DMS79 treated with DMSO at 0.1 percent for 48 hours (cell line): Measurements from ENCODE around the gene TLE1.

Experiments
- DNase-seq: peaks from one replicate; lab custom pipeline; 2025; lab: John Stamatoyannopoulos, UW

The TLE1 gene

GRCh38 chr9:81578606-81579005 lies 110.7 kb downstream of the TLE1 start:
- no peak for DNase-seq

GRCh38 chr9:81575956-81576355 lies 113.4 kb downstream of the TLE1 start:
- DNase-seq, result no peak

- DNase-seq, result peak; percentile 7
Observed at GRCh38 chr9:81574405-81574804, 114.9 kb downstream of the TLE1 start.

- no peak for DNase-seq
Observed at GRCh38 chr9:81573415-81574321, 115.7 kb downstream of the TLE1 start.

GRCh38 chr9:81570083-81570482 lies 119.3 kb downstream of the TLE1 start:
- no peak for DNase-seq

- no peak for DNase-seq
Observed at GRCh38 chr9:81566074-81566698, 123.2 kb downstream of the TLE1 start.

- DNase-seq, result no peak
Observed at GRCh38 chr9:81565609-81566008, 123.7 kb downstream of the TLE1 start.

GRCh38 chr9:81565144-81565543 lies 124.2 kb downstream of the TLE1 start:
- no peak for DNase-seq

- no peak for DNase-seq
Observed at GRCh38 chr9:81564632-81565031, 124.7 kb downstream of the TLE1 start.

- DNase-seq, result no peak
Observed at GRCh38 chr9:81563739-81564138, 125.6 kb downstream of the TLE1 start.

- DNase-seq, result no peak
Observed at GRCh38 chr9:81563020-81563407, 126.3 kb downstream of the TLE1 start.

- DNase-seq, result no peak
Observed at GRCh38 chr9:81562231-81563019, 126.9 kb downstream of the TLE1 start.

GRCh38 chr9:81560851-81561732 lies 128.3 kb downstream of the TLE1 start:
- no peak for DNase-seq

- DNase-seq, result no peak
Observed at GRCh38 chr9:81559709-81560108, 129.6 kb downstream of the TLE1 start.

- no peak for DNase-seq
Observed at GRCh38 chr9:81559197-81559596, 130.2 kb downstream of the TLE1 start.

GRCh38 chr9:81558091-81558830 lies 131.1 kb downstream of the TLE1 start:
- DNase-seq, result peak; percentile 72

- DNase-seq, result no peak
Observed at GRCh38 chr9:81557452-81558090, 131.8 kb downstream of the TLE1 start.

- no peak for DNase-seq
Observed at GRCh38 chr9:81556923-81557322, 132.4 kb downstream of the TLE1 start.

- no peak for DNase-seq
Observed at GRCh38 chr9:81552581-81552991, 136.8 kb downstream of the TLE1 start.

GRCh38 chr9:81550207-81550583 lies 139.2 kb downstream of the TLE1 start:
- DNase-seq, result no peak
